ENCODE data around the gene LETM1. TPM values are rescaled to one million over a fixed set of nuclear protein-coding genes. Genes with fewer than 3 reads are reported as not detected.

LETM1 gene
- total RNA-seq, 1 donor from 2014 or later: 109 TPM

DNA sequence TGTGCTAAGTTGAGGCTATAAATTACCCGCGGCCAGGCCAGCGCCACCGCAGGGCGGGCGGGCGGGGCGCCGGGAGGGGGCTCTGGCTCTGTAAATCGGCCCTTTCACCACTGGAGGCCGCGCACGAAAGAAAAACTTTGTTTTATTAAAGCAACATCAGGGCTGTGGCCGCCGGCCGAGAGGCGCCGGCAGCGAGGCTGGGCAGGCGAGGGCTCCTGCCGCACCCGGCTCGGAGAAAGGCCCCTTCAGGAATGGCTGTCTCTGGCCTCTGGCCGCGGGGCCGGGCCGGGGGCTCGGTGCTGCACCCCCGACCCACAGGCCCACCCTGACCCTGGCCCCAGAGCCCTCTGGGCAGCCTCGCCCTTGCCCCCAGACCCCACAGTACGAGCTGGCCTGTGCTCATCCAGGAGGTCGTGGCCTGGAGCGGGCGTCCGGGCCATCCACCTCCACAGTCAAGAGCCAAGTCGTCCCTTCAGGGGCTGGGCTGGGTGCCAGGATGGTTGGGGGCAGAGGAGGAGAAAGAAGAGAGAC is 92.3 kb downstream of the LETM1 start:
- Histone ChIP-seq H3K36me3 (ENCODE audit: control insufficient read depth, insufficient read depth, low read length) (no peaks in the 10 kb centered on the region), H3K4me3 (ENCODE audit: low read depth, low read length) (no peak overlapping the region), H3K27me3 (ENCODE audit: control insufficient read depth, insufficient read depth, low read length) (no peaks in the 10 kb centered on the region)
- FAIRE-seq (no peak), DNase-seq (ENCODE audit: low read depth) (no peak)
- TF ChIP-seq, protein P1, sequence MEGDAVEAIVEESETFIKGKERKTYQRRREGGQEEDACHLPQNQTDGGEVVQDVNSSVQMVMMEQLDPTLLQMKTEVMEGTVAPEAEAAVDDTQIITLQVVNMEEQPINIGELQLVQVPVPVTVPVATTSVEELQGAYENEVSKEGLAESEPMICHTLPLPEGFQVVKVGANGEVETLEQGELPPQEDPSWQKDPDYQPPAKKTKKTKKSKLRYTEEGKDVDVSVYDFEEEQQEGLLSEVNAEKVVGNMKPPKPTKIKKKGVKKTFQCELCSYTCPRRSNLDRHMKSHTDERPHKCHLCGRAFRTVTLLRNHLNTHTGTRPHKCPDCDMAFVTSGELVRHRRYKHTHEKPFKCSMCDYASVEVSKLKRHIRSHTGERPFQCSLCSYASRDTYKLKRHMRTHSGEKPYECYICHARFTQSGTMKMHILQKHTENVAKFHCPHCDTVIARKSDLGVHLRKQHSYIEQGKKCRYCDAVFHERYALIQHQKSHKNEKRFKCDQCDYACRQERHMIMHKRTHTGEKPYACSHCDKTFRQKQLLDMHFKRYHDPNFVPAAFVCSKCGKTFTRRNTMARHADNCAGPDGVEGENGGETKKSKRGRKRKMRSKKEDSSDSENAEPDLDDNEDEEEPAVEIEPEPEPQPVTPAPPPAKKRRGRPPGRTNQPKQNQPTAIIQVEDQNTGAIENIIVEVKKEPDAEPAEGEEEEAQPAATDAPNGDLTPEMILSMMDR (IDR thresholded peaks at IDR 0.05; ENCODE audit: insufficient read depth, low read length, severe bottlenecking): peak; percentile 25

DNA sequence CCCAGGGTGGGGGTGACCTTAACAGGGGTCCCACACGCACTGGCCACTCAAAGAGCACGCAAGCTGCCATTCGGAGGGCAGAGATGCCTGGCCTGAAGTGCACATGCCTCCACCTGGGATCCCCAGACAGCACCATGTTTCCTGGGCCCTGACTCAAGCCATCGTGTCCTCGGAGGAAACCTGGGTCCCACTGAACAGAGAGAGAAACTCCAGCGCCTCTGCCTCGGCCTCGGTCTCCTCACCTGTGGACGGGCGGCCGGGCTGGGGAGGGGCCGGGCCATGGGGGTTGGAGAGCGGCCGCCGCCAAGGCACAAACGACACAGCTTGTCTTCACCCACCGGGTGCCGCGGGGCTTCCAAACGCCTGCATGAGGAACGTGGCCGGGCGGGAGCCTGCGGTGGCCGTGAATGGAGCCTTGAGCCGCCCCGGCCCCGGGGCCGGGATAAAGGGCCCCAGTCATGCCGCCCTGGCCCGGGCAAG is 92.8 kb downstream of the LETM1 start:
- FAIRE-seq (no peak), DNase-seq (ENCODE audit: low read depth) (no peak)
- H3K36me3 ChIP-seq (ENCODE audit: control insufficient read depth, insufficient read depth, low read length): no peaks in the 10 kb centered on the region
- no peaks in the 10 kb centered on the region for H3K27me3 ChIP-seq (ENCODE audit: control insufficient read depth, insufficient read depth, low read length)
- no peak overlapping the region for H3K4me3 ChIP-seq (ENCODE audit: low read depth, low read length)
- TF ChIP-seq, protein P1 (IDR thresholded peaks at IDR 0.05; ENCODE audit: insufficient read depth, low read length, severe bottlenecking): no peak

DNA sequence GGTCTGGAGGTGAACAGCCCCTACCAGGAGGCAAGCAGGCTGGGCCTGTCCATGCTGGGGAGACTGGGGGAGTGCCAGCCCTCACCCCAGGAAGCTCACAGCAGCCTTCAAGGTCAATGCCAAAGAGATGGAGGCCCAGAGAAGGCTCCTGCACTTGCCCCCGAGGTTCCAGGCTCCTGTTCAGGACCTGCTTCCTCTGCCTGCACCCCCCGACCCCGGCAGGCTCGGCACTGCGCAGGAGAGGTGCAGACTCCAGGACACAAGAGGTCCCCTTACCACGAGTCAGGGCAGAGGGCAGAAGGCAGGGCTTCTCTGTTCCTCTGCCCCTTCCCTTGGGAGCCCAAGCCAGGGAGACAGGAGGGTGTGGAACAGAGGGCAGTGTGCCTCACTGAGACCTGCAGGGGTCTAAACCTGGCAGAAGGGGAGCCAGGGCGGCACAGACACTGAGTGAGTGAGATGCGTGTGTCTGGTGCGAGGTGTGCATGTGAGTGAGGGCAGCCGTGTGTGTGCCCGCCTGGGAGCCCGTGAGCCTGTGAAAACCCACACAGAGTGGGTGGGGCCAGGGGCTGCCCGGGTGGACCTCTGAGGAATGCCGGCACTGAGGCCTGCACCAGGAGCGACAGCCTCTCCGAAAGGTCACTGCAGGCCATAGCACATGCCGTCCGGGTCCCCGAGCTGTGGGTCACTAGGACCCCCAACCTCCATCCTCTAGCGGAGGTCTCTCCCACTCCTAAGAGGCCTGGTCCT is 93.5 kb downstream of the LETM1 start:
- no peaks in the 10 kb centered on the region for H3K36me3 ChIP-seq (ENCODE audit: control insufficient read depth, insufficient read depth, low read length)
- DNase-seq (ENCODE audit: low read depth): no peak
- TF ChIP-seq, protein P1 (IDR thresholded peaks at IDR 0.05; ENCODE audit: insufficient read depth, low read length, severe bottlenecking): no peak
- no peaks in the 10 kb centered on the region for H3K27me3 ChIP-seq (ENCODE audit: control insufficient read depth, insufficient read depth, low read length)
- no peak overlapping the region for H3K4me3 ChIP-seq (ENCODE audit: low read depth, low read length)
- no peak for FAIRE-seq

Other genes starting within 250 kb of the LETM1 start
- 0.64 and 0.79 TPM in 2 replicates for gene FAM53A, start 171.8 kb downstream of the LETM1 start, total RNA-seq
- 55.6 and 62.9 TPM in 2 replicates for gene SLBP, start 143.8 kb downstream of the LETM1 start, total RNA-seq
- gene TMEM129, start 134.8 kb downstream of the LETM1 start, total RNA-seq: 20.0 and 34.4 TPM in 2 replicates
- gene TACC3, start 134.6 kb downstream of the LETM1 start, total RNA-seq: 1.2 and 3.4 TPM in 2 replicates
- gene FGFR3, start 62.9 kb downstream of the LETM1 start, total RNA-seq: 29.0 and 133 TPM in 2 replicates
- gene NSD2, start 15.2 kb upstream of the LETM1 start, total RNA-seq: 43.4 and 48.1 TPM in 2 replicates
- gene NELFA, start 152.8 kb upstream of the LETM1 start, total RNA-seq: 14.7 and 17.9 TPM in 2 replicates
- gene NAT8L, start 203.2 kb upstream of the LETM1 start, total RNA-seq: not detected in 2 replicates